Measurements from ENCODE around the gene PRKCSH. TPM values are rescaled to one million over a fixed set of nuclear protein-coding genes. Genes with fewer than 3 reads are reported as not detected.
A peak's percentile ranks its signal among the peaks of the same experiment; 100 is the strongest.

The PRKCSH gene
- total RNA-seq, 1 experiment from 2014 or later = 399 TPM

DNA sequence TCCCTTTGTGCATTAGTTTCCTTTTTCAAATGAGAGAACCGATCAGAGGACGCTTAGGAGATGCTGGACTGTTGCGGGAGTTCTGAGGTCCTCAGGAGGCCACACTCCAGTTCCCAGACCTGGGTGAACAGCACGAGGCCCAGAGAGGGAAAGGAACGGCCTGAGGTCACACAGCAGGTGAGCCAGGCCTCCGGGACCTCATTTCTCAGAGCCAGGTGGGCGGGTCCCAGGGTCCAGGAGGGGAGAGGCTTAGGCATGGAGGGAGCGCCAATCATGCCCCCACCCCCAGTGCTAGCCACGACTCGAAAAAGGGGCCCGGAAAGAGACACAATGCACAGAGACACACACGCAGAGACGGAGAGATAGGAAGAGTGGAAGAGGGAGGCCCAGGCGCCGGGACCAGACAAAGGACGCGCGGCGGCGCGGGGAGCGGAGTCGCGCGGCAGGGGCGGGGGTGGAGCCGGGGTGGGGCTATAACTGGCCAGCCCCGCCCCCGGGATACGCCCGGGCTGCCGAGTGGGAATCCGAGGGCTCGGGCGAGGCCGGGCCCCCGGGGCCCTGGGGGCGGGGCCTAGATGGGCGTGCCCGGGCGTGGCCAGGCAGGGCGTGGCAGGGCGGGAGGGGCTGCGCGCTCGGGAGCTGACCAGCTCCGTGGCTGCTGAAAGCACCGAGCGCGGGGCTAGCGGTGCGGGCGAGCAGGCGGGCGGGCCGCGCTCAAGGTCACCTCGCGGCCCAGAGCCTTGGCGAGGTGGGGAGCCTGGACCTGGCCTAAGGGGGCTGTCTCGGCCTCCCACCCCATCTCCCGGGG is 43.9 kb downstream of the PRKCSH start:
- in situ Hi-C loops (cut with HindIII; ENCODE audit: low pct_unique_long_range_greater_than_20kb, low sequenced_read_pairs) = no loop called here
- ChIA-PET CTCF (no interaction called here), POLR2A (no interaction called here)
- no peak overlapping the region for H3K27ac ChIP-seq (ENCODE audit: low read length)
- DNase-seq (ENCODE audit: low read depth, low spot score) = no peak
- intact Hi-C loops (cut with micrococcal nuclease; ENCODE audit: unreplicated experiment) = no loop called here
- H3K9me3 ChIP-seq (ENCODE audit: control insufficient read depth, insufficient read depth, low read depth, low read length) = no peaks in the 10 kb centered on the region
- BruUV-seq (replicated peaks) = no TSS peak
- ATAC-seq = no peak
- no peaks in the 10 kb centered on the region for H3K27me3 ChIP-seq (ENCODE audit: control insufficient read depth, insufficient read depth, low read length)
- no peak overlapping the region; a peak in 1 of 4 replicates for H3K4me3 ChIP-seq (ENCODE audit: low read depth in 2 of 2, low read length in 2 of 2)
- TF ChIP-seq TCF7L2 (IDR thresholded peaks at IDR 0.05; ENCODE audit: low read depth, low read length) = no peak
- TF ChIP-seq, protein P1, sequence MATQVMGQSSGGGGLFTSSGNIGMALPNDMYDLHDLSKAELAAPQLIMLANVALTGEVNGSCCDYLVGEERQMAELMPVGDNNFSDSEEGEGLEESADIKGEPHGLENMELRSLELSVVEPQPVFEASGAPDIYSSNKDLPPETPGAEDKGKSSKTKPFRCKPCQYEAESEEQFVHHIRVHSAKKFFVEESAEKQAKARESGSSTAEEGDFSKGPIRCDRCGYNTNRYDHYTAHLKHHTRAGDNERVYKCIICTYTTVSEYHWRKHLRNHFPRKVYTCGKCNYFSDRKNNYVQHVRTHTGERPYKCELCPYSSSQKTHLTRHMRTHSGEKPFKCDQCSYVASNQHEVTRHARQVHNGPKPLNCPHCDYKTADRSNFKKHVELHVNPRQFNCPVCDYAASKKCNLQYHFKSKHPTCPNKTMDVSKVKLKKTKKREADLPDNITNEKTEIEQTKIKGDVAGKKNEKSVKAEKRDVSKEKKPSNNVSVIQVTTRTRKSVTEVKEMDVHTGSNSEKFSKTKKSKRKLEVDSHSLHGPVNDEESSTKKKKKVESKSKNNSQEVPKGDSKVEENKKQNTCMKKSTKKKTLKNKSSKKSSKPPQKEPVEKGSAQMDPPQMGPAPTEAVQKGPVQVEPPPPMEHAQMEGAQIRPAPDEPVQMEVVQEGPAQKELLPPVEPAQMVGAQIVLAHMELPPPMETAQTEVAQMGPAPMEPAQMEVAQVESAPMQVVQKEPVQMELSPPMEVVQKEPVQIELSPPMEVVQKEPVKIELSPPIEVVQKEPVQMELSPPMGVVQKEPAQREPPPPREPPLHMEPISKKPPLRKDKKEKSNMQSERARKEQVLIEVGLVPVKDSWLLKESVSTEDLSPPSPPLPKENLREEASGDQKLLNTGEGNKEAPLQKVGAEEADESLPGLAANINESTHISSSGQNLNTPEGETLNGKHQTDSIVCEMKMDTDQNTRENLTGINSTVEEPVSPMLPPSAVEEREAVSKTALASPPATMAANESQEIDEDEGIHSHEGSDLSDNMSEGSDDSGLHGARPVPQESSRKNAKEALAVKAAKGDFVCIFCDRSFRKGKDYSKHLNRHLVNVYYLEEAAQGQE (IDR thresholded peaks at IDR 0.05; ENCODE audit: insufficient read depth in 1 of 2, low read depth in 2 of 2, low read length in 1 of 2) = peak; percentile 74 to 88
- H3K4me1 ChIP-seq (ENCODE audit: control insufficient read depth, insufficient read depth, low read length) = no peaks in the 10 kb centered on the region
- no peaks in the 10 kb centered on the region for H3K36me3 ChIP-seq (ENCODE audit: control insufficient read depth, insufficient read depth, low read length)

DNA sequence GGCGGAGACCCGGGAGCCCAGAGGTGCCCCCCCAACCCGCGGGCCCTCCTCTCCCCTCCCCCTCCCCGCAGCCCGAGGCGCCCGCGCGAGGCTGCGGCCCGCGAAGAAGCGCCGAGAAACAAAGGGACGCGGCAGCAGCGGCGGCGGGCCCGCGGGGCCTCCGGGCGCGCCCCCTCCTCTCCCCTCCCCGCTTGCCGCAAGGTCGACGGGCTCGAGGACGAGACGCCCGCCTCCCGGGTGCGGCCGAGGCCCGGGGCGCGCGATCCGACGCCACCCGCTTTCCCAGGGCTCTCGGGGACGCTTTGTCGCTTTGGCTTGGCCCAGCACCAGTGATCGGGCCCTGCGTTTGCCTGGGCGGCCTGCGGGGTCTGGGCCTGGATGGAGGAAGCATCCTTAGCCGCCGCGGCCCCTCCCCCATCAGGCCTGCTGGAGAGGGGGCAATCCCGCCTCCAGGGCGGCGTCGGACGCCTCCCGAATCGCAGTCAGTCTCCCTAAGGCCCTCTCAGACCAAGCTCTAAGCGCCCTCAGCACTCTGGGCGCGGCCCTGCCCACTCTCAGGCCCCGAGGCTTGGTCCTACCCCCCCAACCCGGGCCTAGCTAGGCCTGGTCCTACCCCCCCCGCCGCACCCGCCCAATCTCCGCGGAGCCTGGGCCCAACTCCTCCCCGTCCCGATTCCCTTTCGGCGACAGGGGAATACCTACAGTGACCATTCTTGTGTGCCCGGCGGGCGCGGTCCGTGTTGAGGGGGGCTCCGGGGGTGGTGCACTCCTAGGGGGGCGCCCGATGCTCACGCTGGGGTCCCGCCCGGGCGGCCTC is 44.7 kb downstream of the PRKCSH start:
- in situ Hi-C loops (cut with HindIII; ENCODE audit: low pct_unique_long_range_greater_than_20kb, low sequenced_read_pairs) (no loop called here), intact Hi-C loops (cut with micrococcal nuclease; ENCODE audit: unreplicated experiment) (no loop called here)
- H3K4me1 ChIP-seq (ENCODE audit: control insufficient read depth, insufficient read depth, low read length) = no peaks in the 10 kb centered on the region
- no peaks in the 10 kb centered on the region for H3K27me3 ChIP-seq (ENCODE audit: control insufficient read depth, insufficient read depth, low read length)
- no peak overlapping the region; a peak in 1 of 4 replicates for H3K4me3 ChIP-seq (ENCODE audit: low read depth in 2 of 2, low read length in 2 of 2)
- H3K9me3 ChIP-seq (ENCODE audit: control insufficient read depth, insufficient read depth, low read depth, low read length) = no peaks in the 10 kb centered on the region
- TF ChIP-seq SIN3A (IDR thresholded peaks at IDR 0.05; ENCODE audit: borderline replicate concordance, insufficient read depth, low read depth, low read length) (no peak), POLR2AphosphoS5 (IDR thresholded peaks at IDR 0.05; ENCODE audit: low read depth, low read length) (no peak), TCF7L2 (IDR thresholded peaks at IDR 0.05; ENCODE audit: low read depth, low read length) (no peak)
- TF ChIP-seq, protein P2, sequence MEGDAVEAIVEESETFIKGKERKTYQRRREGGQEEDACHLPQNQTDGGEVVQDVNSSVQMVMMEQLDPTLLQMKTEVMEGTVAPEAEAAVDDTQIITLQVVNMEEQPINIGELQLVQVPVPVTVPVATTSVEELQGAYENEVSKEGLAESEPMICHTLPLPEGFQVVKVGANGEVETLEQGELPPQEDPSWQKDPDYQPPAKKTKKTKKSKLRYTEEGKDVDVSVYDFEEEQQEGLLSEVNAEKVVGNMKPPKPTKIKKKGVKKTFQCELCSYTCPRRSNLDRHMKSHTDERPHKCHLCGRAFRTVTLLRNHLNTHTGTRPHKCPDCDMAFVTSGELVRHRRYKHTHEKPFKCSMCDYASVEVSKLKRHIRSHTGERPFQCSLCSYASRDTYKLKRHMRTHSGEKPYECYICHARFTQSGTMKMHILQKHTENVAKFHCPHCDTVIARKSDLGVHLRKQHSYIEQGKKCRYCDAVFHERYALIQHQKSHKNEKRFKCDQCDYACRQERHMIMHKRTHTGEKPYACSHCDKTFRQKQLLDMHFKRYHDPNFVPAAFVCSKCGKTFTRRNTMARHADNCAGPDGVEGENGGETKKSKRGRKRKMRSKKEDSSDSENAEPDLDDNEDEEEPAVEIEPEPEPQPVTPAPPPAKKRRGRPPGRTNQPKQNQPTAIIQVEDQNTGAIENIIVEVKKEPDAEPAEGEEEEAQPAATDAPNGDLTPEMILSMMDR (IDR thresholded peaks at IDR 0.05) = no peak
- TF ChIP-seq, protein P1 (IDR thresholded peaks at IDR 0.05; ENCODE audit: insufficient read depth in 1 of 2, low read depth in 2 of 2, low read length in 1 of 2) = no peak
- CTCF ChIA-PET = no interaction called here
- no peaks in the 10 kb centered on the region for H3K36me3 ChIP-seq (ENCODE audit: control insufficient read depth, insufficient read depth, low read length)
- no peak overlapping the region for H3K27ac ChIP-seq (ENCODE audit: low read length)
- ATAC-seq (no peak), DNase-seq (ENCODE audit: low read depth, low spot score) (no peak)
- no TSS peak for BruUV-seq (replicated peaks)
- POLR2A ChIA-PET = interaction anchor here (0.7 kb wide), 1 partner anchor 18 kb away, joined by 3 read pairs; no protein-coding TSS in a partner anchor

Measured in Panc1 (cell line).